ENCODE data around the gene MTFR1L.
A peak's percentile ranks its signal among the peaks of the same experiment; 100 is the strongest.

Gene MTFR1L

GRCh38 chr1:25808481-25809244 lies 11.1 kb upstream of the MTFR1L start:
- DNase-seq, result no peak

GRCh38 chr1:25809283-25809926 lies 10.3 kb upstream of the MTFR1L start:
- DNase-seq, result no peak

GRCh38 chr1:25809929-25810328 lies 9.8 kb upstream of the MTFR1L start:
- no peak for DNase-seq

- peak; percentile 52 for DNase-seq
Measured at GRCh38 chr1:25810341-25811299, 9.1 kb upstream of the MTFR1L start.

GRCh38 chr1:25811384-25812082 lies 8.2 kb upstream of the MTFR1L start:
- DNase-seq, result no peak

GRCh38 chr1:25813071-25813733 lies 6.6 kb upstream of the MTFR1L start:
- no peak for DNase-seq

- no peak for DNase-seq
Measured at GRCh38 chr1:25813734-25814471, 5.9 kb upstream of the MTFR1L start.

- DNase-seq, result no peak
Measured at GRCh38 chr1:25814549-25815087, 5.1 kb upstream of the MTFR1L start.

GRCh38 chr1:25815208-25816111 lies 4.3 kb upstream of the MTFR1L start:
- DNase-seq, result no peak

- no peak for DNase-seq
Measured at GRCh38 chr1:25816112-25816718, 3.5 kb upstream of the MTFR1L start.

GRCh38 chr1:25817840-25818501 lies 1.8 kb upstream of the MTFR1L start:
- no peak for DNase-seq

GRCh38 chr1:25818569-25818968 lies 1.2 kb upstream of the MTFR1L start:
- DNase-seq, result no peak

GRCh38 chr1:25820247-25821111 lies 725 bp downstream of the MTFR1L start:
- DNase-seq, result peak; percentile 68

- DNase-seq, result no peak
Measured at GRCh38 chr1:25821112-25821476, 1.3 kb downstream of the MTFR1L start.

- no peak for DNase-seq
Measured at GRCh38 chr1:25821630-25822091, 1.9 kb downstream of the MTFR1L start.

GRCh38 chr1:25825605-25826004 lies 5.9 kb downstream of the MTFR1L start:
- no peak for DNase-seq

- no peak for DNase-seq
Measured at GRCh38 chr1:25826571-25826970, 6.8 kb downstream of the MTFR1L start.

- no peak for DNase-seq
Measured at GRCh38 chr1:25828491-25828890, 8.7 kb downstream of the MTFR1L start.

Measured in NCI-H146 (cell line).